KOPT-K1 (cell line): ENCODE measurements around the gene VMP1.
"Not testable (repeated sequence)": the region's sequence is repeated elsewhere in the genome, so short reads cannot be mapped to it uniquely, and the experiment has no call there.

Experiments used
- H3K27ac ChIP-seq: fragments of 200-600 bp; sonication (generic); 2 replicates; pipeline ENCODE4 v1.5.1; 2016; ENCODE audit warnings: antibody characterized with exemption, mild to moderate bottlenecking, low read depth, low read length; ENCODE audit not compliant: poor library complexity, severe bottlenecking
- H3K36me3 ChIP-seq: fragments of 200-600 bp; sonication (generic); 2 replicates; pipeline ENCODE4 v1.5.1; 2017; ENCODE audit warnings: antibody characterized with exemption, mild to moderate bottlenecking, low read length, moderate library complexity; ENCODE audit not compliant: insufficient read depth
- H3K9me3 ChIP-seq: fragments of 200-600 bp; sonication (generic); 2 replicates; pipeline ENCODE4 v1.5.1; 2017; ENCODE audit warnings: antibody characterized with exemption, low read length, mild to moderate bottlenecking; ENCODE audit not compliant: insufficient read depth, poor library complexity, severe bottlenecking

Gene VMP1

DNA sequence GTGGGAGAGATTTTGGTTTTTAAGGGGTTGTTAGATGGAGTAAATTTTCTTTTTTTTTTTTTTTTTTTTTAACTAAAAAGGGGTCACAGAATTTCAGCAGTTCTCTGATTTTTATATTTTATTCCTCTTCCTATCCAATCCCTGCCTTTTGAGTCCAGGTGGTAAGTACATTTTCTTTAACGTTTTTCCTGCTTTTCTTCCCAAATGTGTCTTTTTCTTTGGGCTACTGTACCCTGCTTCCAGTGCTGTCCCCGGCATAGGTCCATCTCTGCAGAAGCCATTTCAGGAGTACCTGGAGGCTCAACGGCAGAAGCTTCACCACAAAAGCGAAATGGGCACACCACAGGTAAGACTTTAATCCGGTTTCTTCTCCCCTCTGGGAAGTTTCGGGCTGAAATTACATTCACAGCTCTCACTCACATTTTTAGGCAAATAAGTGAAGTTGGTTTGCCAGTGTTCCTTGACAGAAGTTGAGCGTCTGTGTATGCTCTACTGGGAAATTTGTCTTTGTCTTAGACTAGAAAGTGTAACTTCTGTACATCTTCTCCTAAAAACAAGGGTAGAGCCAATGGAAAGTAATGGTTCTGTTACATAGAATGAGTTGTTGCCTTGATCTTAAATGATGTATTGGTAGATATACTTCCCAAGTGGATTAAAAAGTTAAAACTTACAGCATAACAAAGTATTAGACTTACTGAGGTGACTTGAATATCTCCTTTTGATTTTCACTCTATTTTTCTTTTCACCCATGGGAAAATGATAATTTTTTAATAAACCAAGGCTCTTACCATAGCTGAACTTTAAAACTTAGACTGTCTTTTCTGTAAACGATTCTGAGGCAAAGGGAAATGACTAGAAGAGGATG is 130.8 kb downstream of the VMP1 start:
- peaks cover 41% of the 10 kb centered on the region for H3K36me3 ChIP-seq
- peak overlapping the region; percentile 86 for H3K27ac ChIP-seq
- H3K9me3 ChIP-seq: no peaks in the 10 kb centered on the region

- peaks cover 34% of the 10 kb centered on the region for H3K36me3 ChIP-seq
- peak overlapping the region; percentile 86 for H3K27ac ChIP-seq
- no peaks in the 10 kb centered on the region for H3K9me3 ChIP-seq
Observed at GRCh38 chr17:59839651-59840328, 132.3 kb downstream of the VMP1 start.

- no peaks in the 10 kb centered on the region for H3K9me3 ChIP-seq
- H3K27ac ChIP-seq: no peak overlapping the region
- H3K36me3 ChIP-seq: peaks cover 34% of the 10 kb centered on the region
Observed at GRCh38 chr17:59840329-59841090, 133.1 kb downstream of the VMP1 start.

GRCh38 chr17:59841091-59841881 is 133.8 kb downstream of the VMP1 start:
- H3K9me3 ChIP-seq, H3K27ac ChIP-seq: not testable (repeated sequence)
- peaks cover 34% of the 10 kb centered on the region for H3K36me3 ChIP-seq

DNA sequence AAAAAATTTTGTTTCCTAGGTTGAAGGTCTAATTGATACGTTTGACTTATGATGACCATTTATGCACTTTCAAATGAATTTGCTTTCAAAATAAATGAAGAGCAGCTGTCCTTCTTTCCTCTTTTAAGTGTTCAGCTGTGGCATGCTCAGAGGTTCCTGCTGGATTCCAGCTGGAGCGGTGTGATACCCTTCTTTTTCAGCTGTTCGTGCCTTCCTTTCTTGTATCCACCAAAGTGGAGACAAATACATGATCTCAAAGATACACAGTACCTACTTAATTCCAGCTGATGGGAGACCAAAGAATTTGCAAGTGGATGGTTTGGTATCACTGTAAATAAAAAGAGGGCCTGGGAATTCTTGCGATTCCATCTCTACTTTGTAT is 134.4 kb downstream of the VMP1 start:
- peaks cover 34% of the 10 kb centered on the region for H3K36me3 ChIP-seq
- H3K9me3 ChIP-seq, H3K27ac ChIP-seq: not testable (repeated sequence)

- H3K27ac ChIP-seq: no peak overlapping the region
- peaks cover 34% of the 10 kb centered on the region for H3K36me3 ChIP-seq
- H3K9me3 ChIP-seq: no peaks in the 10 kb centered on the region
Observed at GRCh38 chr17:59842901-59843652, 135.6 kb downstream of the VMP1 start.

DNA sequence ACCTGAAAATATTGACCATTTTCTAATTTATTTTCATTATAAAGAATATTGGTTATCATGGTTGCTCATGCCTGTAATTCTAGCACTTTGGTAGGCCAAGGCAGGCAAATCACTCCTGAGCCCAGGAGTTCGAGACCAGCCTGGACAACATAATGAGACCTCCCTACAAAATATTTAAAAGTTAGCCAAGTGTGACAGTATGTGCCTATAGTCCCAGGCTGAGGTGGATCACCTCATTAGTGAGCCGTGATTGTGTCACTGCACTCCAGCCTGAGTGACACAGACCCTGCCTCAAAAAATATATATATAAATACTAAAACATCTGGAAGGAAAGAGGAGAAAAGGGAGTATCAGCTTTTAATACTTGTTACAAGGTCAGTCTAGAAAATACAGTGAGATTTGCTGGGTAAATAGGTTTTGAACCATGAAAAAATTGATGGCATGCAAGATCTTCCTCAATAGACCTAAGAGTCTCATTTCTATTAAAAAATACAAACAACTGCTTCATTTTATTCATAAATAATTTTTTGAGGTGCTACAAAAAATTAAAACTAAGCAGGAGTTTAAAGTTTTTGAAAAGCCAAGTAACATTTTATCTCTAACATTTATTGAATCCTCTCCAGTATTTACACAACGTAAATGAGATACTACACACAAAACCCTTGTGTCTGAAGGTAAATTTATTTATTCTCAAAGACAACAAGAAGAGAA is 137.6 kb downstream of the VMP1 start:
- Histone ChIP-seq H3K9me3 (no peaks in the 10 kb centered on the region), H3K27ac (no peak overlapping the region), H3K36me3 (peaks cover 22% of the 10 kb centered on the region)

DNA sequence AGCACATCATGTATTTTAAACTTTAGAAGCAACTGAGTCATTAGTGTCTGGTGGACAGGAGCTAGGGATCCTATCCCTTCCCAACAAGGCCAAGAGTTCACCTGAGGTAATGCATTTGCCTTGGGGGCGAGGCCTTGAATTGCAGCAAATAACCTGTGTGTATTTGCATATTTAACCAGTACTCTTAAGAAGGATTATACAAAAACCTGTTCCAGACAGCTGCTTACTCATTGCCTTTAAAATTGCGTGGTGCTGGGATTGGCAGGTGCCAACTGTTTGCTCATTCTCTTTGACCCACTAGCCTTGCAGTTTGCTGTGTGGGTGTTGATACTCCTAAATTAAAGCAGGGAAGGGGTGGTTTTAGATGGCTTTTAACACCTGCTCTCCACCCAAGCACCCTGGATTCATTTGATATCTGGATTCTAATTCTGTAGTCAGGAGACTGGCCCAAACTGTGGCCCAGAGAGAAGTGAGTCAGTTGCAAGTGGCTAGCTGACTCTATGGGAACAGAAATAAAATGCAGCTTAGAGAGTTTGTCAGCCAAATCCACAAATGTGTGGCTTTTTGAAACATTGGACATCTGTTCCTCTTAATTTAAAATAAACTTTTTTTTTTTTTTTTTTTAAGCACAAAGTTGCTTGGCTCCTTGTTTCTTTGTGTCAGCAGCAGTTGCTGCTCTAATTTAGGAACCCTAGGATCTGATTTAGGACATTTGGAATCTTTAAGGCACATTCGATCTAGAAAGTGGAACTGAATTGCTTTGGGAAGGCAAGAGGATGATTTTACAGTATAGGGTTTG is 138.3 kb downstream of the VMP1 start:
- H3K27ac ChIP-seq: no peak overlapping the region
- H3K9me3 ChIP-seq: no peaks in the 10 kb centered on the region

GRCh38 chr17:59846394-59847165 is 139.1 kb downstream of the VMP1 start:
- Histone ChIP-seq H3K27ac (no peak overlapping the region), H3K36me3 (peaks cover 10% of the 10 kb centered on the region; the same call in 1 of the 2 replicates), H3K9me3 (no peaks in the 10 kb centered on the region)

More for the DNA sequence above, 138.3 kb downstream of the VMP1 start:
- peaks cover 15% of the 10 kb centered on the region for H3K36me3 ChIP-seq

DNA sequence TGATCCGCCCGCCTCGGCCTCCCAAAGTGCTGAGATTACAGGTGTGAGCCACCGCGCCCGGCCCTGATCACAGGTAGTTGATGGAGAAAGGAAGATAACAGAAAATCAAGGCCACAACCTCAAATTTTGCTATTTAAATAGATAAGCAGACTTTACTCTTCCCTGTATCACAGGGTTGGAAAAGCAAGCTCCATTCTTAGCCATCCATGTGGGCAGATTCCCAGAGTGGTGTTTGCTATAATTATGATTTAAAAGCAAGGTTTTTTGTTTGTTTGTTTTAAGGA is 140.9 kb downstream of the VMP1 start:
- no peaks in the 10 kb centered on the region for H3K36me3 ChIP-seq
- no peaks in the 10 kb centered on the region for H3K9me3 ChIP-seq
- H3K27ac ChIP-seq: no peak overlapping the region

DNA sequence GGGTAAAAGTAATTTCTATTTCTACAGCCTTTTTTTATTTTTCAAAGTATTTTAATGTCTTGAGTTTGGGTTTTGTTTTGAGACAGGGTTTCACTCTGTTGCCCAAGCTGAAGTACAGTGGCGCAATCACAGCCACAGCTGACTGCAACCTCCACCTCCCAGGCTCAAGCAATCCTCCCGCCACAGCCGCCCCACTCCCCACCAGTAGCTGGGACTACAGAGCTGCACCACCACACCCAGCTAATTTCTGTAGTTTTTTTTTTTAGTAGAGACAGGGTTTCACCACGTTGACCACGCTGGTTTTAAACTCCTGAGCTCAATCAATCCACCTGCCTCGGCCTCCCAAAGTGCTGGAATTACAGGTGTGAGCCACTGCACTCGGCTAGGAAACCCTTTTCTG is 141.3 kb downstream of the VMP1 start:
- Histone ChIP-seq H3K27ac (no peak overlapping the region), H3K9me3 (no peaks in the 10 kb centered on the region), H3K36me3 (no peaks in the 10 kb centered on the region)

DNA sequence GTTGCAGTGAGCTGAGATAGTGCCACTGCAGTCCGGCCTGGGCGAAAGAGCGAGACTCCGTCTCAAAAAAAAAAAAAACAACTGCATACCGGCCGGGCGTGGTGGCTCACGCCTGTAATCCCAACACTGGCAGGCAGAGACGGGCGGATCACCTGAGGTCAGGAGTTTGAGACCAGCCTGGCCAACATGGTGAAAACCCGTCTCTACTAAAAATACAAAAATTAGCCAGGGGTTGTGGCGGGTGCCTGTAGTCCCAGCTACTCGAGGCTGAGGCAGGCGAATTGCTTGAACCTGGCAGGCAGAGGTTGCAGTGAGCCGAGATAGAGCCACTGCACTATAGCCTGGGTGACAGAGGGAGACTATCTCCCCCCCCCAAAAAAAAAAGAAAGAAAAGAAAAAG is 142.9 kb downstream of the VMP1 start:
- H3K27ac ChIP-seq, H3K9me3 ChIP-seq, H3K36me3 ChIP-seq: not testable (repeated sequence)
